Neutrophil (primary cell): ENCODE results near the gene SLX4IP.
A peak's percentile ranks its signal among the peaks of the same experiment; 100 is the strongest.

ENCODE experiments used
- H3K27ac ChIP-seq: fragments of 200-600 bp; sonication (generic); 2 replicates; pipeline ENCODE4 v1.5.1; 2016; ENCODE audit warnings: mild to moderate bottlenecking, moderate library complexity
- H3K27me3 ChIP-seq: fragments of 200-600 bp; sonication (generic); 2 replicates; pipeline ENCODE4 v1.6.0; 2016; ENCODE audit warnings: mild to moderate bottlenecking
- H3K36me3 ChIP-seq: fragments of 200-600 bp; sonication (generic); 2 replicates; pipeline ENCODE4 v1.5.1; 2017
- H3K4me1 ChIP-seq, 2 experiments: fragments of 200-600 bp in 1 of 2; sonication (generic) in 1 of 2; 1 replicate in 1 of 2; 2 replicates in 1 of 2; pipeline versions ENCODE4 v1.5.1 to v1.6.1; 2013 to 2016; ENCODE audit warnings: low read depth in 1 of 2, low read length in 1 of 2, mild to moderate bottlenecking in 1 of 2, moderate library complexity in 1 of 2; ENCODE audit not compliant: control insufficient read depth in 1 of 2, insufficient read depth in 1 of 2
- H3K4me3 ChIP-seq, 2 experiments: fragments of 200-600 bp in 1 of 2; sonication (generic) in 1 of 2; 1 replicate in 1 of 2; 2 replicates in 1 of 2; pipeline ENCODE4 v1.5.1; 2013 to 2016; ENCODE audit warnings: low read depth in 1 of 2, low read length in 1 of 2, mild to moderate bottlenecking in 1 of 2, moderate library complexity in 1 of 2
- H3K9me3 ChIP-seq: fragments of 200-600 bp; sonication (generic); 2 replicates; pipeline ENCODE4 v1.5.1; 2016
- CTCF ChIP-seq: fragments of 200-600 bp; sonication (generic); IDR thresholded peaks from 2 replicates; pipeline ENCODE4 v1.5.1; 2016; ENCODE audit warnings: antibody characterized with exemption

The SLX4IP gene

GRCh38 chr20:10513931-10514575 is 78.9 kb downstream of the SLX4IP start:
- H3K27me3 ChIP-seq, result no peaks in the 10 kb centered on the region

GRCh38 chr20:10516529-10516928 is 81.4 kb downstream of the SLX4IP start:
- peaks cover 30 to 42% of the 10 kb centered on the region in 2 experiments for H3K4me1 ChIP-seq
- H3K9me3 ChIP-seq, result no peaks in the 10 kb centered on the region
- TF ChIP-seq CTCF, result no peak
- no peak overlapping the region for H3K4me3 ChIP-seq
- H3K36me3 ChIP-seq, result no peaks in the 10 kb centered on the region
- no peaks in the 10 kb centered on the region for H3K27me3 ChIP-seq
- H3K27ac ChIP-seq, result peak overlapping the region; percentile 75

More at GRCh38 chr20:10513931-10514575, 78.9 kb downstream of the SLX4IP start:
- no peaks in the 10 kb centered on the region for H3K9me3 ChIP-seq
- H3K27ac ChIP-seq, result peak overlapping the region; percentile 75
- no peak for TF ChIP-seq CTCF
- peaks cover 43 to 65% of the 10 kb centered on the region in 2 experiments for H3K4me1 ChIP-seq
- no peak overlapping the region for H3K4me3 ChIP-seq
- H3K36me3 ChIP-seq, result no peaks in the 10 kb centered on the region

GRCh38 chr20:10519361-10520046 is 84.4 kb downstream of the SLX4IP start:
- Histone ChIP-seq H3K9me3 (no peaks in the 10 kb centered on the region), H3K4me3 (no peak overlapping the region), H3K36me3 (no peaks in the 10 kb centered on the region), H3K27ac (peak overlapping the region; percentile 4), H3K27me3 (no peaks in the 10 kb centered on the region), H3K4me1 (peaks cover 4 to 14% of the 10 kb centered on the region in 2 experiments)
- TF ChIP-seq CTCF, result no peak

- H3K27ac ChIP-seq, result no peak overlapping the region
- H3K4me3 ChIP-seq, result no peak overlapping the region
- H3K9me3 ChIP-seq, result no peaks in the 10 kb centered on the region
- no peak for TF ChIP-seq CTCF
- H3K4me1 ChIP-seq, result peaks cover 0 to 5% of the 10 kb centered on the region in 2 experiments
- no peaks in the 10 kb centered on the region for H3K27me3 ChIP-seq
- no peaks in the 10 kb centered on the region for H3K36me3 ChIP-seq
Measured at GRCh38 chr20:10520528-10520927, 85.4 kb downstream of the SLX4IP start.

- Histone ChIP-seq H3K27ac (no peak overlapping the region), H3K27me3 (no peaks in the 10 kb centered on the region), H3K4me3 (no peak overlapping the region), H3K4me1 (no peaks in the 10 kb centered on the region), H3K9me3 (no peaks in the 10 kb centered on the region), H3K36me3 (no peaks in the 10 kb centered on the region)
- TF ChIP-seq CTCF, result no peak
Measured at GRCh38 chr20:10521068-10521831, 86.1 kb downstream of the SLX4IP start.
